Keratinocyte (primary cell): ENCODE results near the gene PI4KA.

Experiments
- CTCF ChIP-seq, 3 experiments: IDR thresholded peaks in 1 of 3; conservative IDR thresholded peaks in 1 of 3; optimal IDR thresholded peaks in 1 of 3; 2 replicates in 2 of 3; 3 replicates in 1 of 3; pipeline versions ENCODE3 to v1.5.1; 2011; ENCODE audit warnings: low read length in 3 of 3, mild to moderate bottlenecking in 3 of 3, moderate library complexity in 2 of 3, control low read depth in 1 of 3, inconsistent platforms in 1 of 3; ENCODE audit not compliant: insufficient read depth in 2 of 3; ENCODE audit errors: extremely low read depth in 1 of 3
- EZH2 ChIP-seq: IDR thresholded peaks from one replicate; pipeline ENCODE4 v1.6.1; 2012; ENCODE audit warnings: inconsistent platforms, mild to moderate bottlenecking, low read length, moderate library complexity

DNA sequence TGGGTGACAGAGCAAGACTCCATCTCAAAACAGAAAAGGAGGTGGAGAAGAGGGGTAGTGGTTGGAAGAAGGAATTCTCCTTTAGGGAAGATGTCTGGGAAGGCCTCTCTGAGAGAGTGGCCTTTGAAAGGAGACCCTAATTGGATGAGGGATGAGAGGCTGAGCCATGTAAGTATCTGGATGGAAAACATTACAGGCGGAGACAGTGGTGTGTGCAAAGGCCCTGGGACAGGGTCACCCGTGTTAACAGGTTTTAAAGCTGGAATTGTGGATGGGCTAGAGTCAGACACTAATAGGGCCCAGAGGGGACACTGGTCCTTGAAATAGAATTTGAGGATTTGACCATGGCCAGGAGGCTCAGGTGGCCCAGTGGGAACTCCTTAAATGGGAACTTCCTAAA, 10.6 kb upstream of the PI4KA start:
- TF ChIP-seq EZH2 (no peak), CTCF (optimal IDR thresholded peaks at IDR 0.05 in 1 of 3, IDR thresholded peaks at IDR 0.05 in 1 of 3, conservative IDR thresholded peaks at IDR 0.05 in 1 of 3; ENCODE audit: extremely low read depth in 1 of 3, insufficient read depth in 2 of 3, low read length in 3 of 3) (no peak)
